ENCODE measurements around the gene ADAT1. TPM values are rescaled to one million over a fixed set of nuclear protein-coding genes. Genes with fewer than 3 reads are reported as not detected.

The ADAT1 gene
- total RNA-seq, 1 donor from 2014 or later: 71.4 TPM

- DNase-seq (ENCODE audit: low read depth): no peak
- no peak overlapping the region for H3K4me3 ChIP-seq (ENCODE audit: low read depth, low read length)
- TF ChIP-seq CTCF (conservative IDR thresholded peaks at IDR 0.05; ENCODE audit: low read depth, low read length): peak; percentile 61
Measured at GRCh38 chr16:75621170-75621477, 2.0 kb downstream of the ADAT1 start.

DNA sequence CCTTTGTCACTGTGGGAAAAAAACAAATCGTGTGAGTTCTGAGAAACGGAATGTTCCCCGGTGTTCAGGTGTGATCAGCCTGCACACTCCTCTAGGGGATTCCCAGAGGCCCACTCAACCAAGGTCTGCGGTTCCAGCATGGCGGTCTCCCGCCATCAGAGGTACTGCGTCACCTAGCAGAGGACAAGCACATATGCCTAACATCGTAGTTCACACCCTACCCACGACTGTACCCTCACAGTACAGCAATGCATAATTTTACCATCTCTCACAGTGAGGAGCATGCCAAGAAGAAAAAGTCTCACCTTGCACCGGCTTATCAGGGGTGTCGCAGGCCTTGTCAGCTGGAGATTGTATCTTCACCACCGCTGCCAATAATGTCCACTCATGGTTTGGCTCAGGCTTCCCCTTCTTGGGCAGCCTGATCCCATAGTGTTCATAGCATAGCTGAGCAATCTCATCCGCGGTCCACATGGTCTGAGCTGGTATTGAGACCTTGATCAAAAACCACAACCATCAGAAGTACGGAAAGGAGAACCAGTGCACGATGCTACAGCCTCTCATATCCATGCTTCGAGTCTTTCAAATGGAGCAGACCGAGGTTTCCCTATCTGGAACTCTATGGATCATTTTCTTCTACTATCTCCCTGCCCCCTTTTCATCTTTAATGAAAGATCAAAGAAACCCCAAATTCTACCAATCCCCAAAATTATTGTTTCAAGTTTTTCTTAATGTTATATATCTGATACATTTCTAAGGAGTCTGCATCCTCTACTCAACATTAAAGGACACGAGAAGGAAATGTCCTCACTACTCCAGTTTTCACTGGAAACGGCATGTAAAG is 2.5 kb downstream of the ADAT1 start:
- no peak overlapping the region for H3K4me3 ChIP-seq (ENCODE audit: low read depth, low read length)
- no peak for DNase-seq (ENCODE audit: low read depth)
- no peak for TF ChIP-seq CTCF (conservative IDR thresholded peaks at IDR 0.05; ENCODE audit: low read depth, low read length)

GRCh38 chr16:75618780-75619179 is 4.3 kb downstream of the ADAT1 start:
- H3K4me3 ChIP-seq (ENCODE audit: low read depth, low read length): no peak overlapping the region
- DNase-seq (ENCODE audit: low read depth): no peak
- TF ChIP-seq CTCF (conservative IDR thresholded peaks at IDR 0.05; ENCODE audit: low read depth, low read length): no peak

- no peak for DNase-seq (ENCODE audit: low read depth)
- no peak overlapping the region for H3K4me3 ChIP-seq (ENCODE audit: low read depth, low read length)
- TF ChIP-seq CTCF (conservative IDR thresholded peaks at IDR 0.05; ENCODE audit: low read depth, low read length): no peak
Measured at GRCh38 chr16:75617121-75617520, 6.0 kb downstream of the ADAT1 start.

GRCh38 chr16:75616521-75617010 is 6.5 kb downstream of the ADAT1 start:
- no peak for TF ChIP-seq CTCF (conservative IDR thresholded peaks at IDR 0.05; ENCODE audit: low read depth, low read length)
- DNase-seq (ENCODE audit: low read depth): no peak
- H3K4me3 ChIP-seq (ENCODE audit: low read depth, low read length): no peak overlapping the region

- H3K4me3 ChIP-seq (ENCODE audit: low read depth, low read length): no peak overlapping the region
- TF ChIP-seq CTCF (conservative IDR thresholded peaks at IDR 0.05; ENCODE audit: low read depth, low read length): no peak
- DNase-seq (ENCODE audit: low read depth): no peak
Measured at GRCh38 chr16:75615619-75616018, 7.5 kb downstream of the ADAT1 start.
